Right atrium auricular region (tissue), 2 donors: ENCODE data around the gene RHO. TPM values are rescaled to one million over a fixed set of nuclear protein-coding genes. Genes with fewer than 3 reads are reported as not detected.
"Not testable (repeated sequence)": the region's sequence is repeated elsewhere in the genome, so short reads cannot be mapped to it uniquely, and the experiment has no call there.

Source experiments
- DNase-seq: peaks from one replicate; pipeline ENCODE4 v3.0.0-alpha.2; 2019; ENCODE audit warnings: low spot score
- H3K27ac ChIP-seq, 2 donors: fragments of 200-600 bp; sonication (generic); 1 replicate in 1 of 2; 2 replicates in 1 of 2; pipeline ENCODE4 v1.5.1; 2016 to 2019
- H3K27me3 ChIP-seq, 2 donors: fragments of 200-600 bp; sonication (generic); one replicate each; pipeline versions ENCODE4 v1.5.1 to v1.6.0; 2017 to 2019
- H3K36me3 ChIP-seq: fragments of 200-600 bp; sonication (generic); one replicate; pipeline ENCODE4 v1.5.1; 2016
- H3K4me1 ChIP-seq, 2 donors: fragments of 200-600 bp; sonication (generic); one replicate each; pipeline versions ENCODE4 v1.5.1 to v1.6.0; 2017 to 2019
- H3K4me3 ChIP-seq, 2 donors: fragments of 200-600 bp; sonication (generic); 1 replicate in 1 of 2; 2 replicates in 1 of 2; pipeline ENCODE4 v1.5.1; 2017 to 2019; ENCODE audit warnings: mild to moderate bottlenecking in 1 of 2, moderate library complexity in 1 of 2
- H3K9me3 ChIP-seq, 2 donors: fragments of 200-600 bp; sonication (generic); one replicate each; pipeline ENCODE4 v1.5.1; 2019
- total RNA-seq, 2 donors: library from RNA; depleted of rRNA; stranded (reverse); fragments of >200 nt; gene quantifications; one replicate each; pipeline ENCODE4 v1.1.0, GENCODE V29; 2016
- TF ChIP-seq, protein P1 (sequence below), 2 donors: fragments of 200-600 bp; sonication (generic); IDR thresholded peaks; one replicate each; pipeline ENCODE4 v1.5.1; 2019; ENCODE audit warnings: antibody characterized with exemption in 2 of 2

Gene RHO
- total RNA-seq, 2 donors from 2014 or later: not detected

GRCh38 chr3:129543156-129543790 is 14.8 kb downstream of the RHO start, which contains the start of gene H1-8:
TSS of gene H1-8 (plus strand) at chr3:129543175. CDS start at chr3:129543219, 44 bp downstream.
- H3K4me3 ChIP-seq: no peak within 1 kb of the TSS
- H3K4me1 ChIP-seq: no peaks in the 10 kb centered on the region
- no peak within 1 kb of the TSS for H3K27ac ChIP-seq
- H3K27me3 ChIP-seq: no peaks in the 10 kb centered on the region
- H3K36me3 ChIP-seq: no peaks in the 10 kb centered on the region
- TF ChIP-seq, protein P1, sequence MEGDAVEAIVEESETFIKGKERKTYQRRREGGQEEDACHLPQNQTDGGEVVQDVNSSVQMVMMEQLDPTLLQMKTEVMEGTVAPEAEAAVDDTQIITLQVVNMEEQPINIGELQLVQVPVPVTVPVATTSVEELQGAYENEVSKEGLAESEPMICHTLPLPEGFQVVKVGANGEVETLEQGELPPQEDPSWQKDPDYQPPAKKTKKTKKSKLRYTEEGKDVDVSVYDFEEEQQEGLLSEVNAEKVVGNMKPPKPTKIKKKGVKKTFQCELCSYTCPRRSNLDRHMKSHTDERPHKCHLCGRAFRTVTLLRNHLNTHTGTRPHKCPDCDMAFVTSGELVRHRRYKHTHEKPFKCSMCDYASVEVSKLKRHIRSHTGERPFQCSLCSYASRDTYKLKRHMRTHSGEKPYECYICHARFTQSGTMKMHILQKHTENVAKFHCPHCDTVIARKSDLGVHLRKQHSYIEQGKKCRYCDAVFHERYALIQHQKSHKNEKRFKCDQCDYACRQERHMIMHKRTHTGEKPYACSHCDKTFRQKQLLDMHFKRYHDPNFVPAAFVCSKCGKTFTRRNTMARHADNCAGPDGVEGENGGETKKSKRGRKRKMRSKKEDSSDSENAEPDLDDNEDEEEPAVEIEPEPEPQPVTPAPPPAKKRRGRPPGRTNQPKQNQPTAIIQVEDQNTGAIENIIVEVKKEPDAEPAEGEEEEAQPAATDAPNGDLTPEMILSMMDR (IDR thresholded peaks at IDR 0.05): no peak
- H3K9me3 ChIP-seq: no peaks in the 10 kb centered on the region
- DNase-seq: no peak

DNA sequence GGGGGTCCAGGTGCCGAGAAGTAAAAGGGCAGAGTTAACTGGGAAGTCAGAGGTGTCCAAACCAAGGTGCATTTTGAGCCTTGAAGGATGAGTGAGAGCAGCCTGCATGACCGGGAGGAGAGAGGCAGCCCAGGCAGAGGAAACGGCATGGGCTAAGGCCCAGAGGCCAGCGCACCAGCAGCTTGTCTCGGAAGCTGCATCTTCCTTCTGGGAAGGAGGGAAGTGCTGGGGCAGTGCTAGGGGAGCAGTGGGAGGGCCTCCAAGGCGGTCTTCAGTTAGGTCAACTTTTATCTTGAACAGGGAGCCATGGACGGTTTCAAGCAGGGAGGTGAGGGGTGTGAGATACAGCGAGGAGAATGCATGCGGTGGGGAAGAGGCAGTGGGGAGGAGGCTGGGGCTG is 15.6 kb downstream of the RHO start:
- Histone ChIP-seq H3K4me3 (no peak overlapping the region), H3K36me3 (no peaks in the 10 kb centered on the region), H3K27ac (no peak overlapping the region), H3K9me3 (no peaks in the 10 kb centered on the region), H3K4me1 (no peaks in the 10 kb centered on the region), H3K27me3 (no peaks in the 10 kb centered on the region)
- TF ChIP-seq, protein P1 (IDR thresholded peaks at IDR 0.05): no peak
- no peak for DNase-seq

GRCh38 chr3:129545951-129546350 is 17.5 kb downstream of the RHO start:
- not testable (repeated sequence) for H3K36me3 ChIP-seq

DNA sequence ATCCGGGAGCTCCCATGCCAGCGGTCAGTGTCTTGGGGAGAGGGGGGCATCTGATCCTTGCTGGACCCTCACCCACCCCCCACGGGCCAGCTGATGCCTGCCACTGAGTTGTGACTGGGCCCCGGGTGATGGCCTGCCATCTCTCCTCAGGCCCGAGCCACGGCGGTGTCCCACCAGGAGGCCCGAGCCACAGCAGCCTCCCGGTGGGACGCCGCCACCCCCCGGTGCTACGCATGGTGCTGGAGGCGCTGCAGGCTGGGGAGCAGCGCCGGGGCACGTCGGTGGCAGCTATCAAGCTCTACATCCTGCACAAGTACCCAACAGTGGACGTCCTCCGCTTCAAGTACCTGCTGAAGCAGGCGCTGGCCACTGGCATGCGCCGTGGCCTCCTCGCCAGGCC is 18.8 kb downstream of the RHO start:
- Histone ChIP-seq H3K4me1 (no peaks in the 10 kb centered on the region), H3K9me3 (no peaks in the 10 kb centered on the region), H3K27ac (no peak overlapping the region), H3K4me3 (no peak overlapping the region), H3K36me3 (no peaks in the 10 kb centered on the region), H3K27me3 (no peaks in the 10 kb centered on the region)
- TF ChIP-seq, protein P1 (IDR thresholded peaks at IDR 0.05): no peak
- DNase-seq: no peak

More at GRCh38 chr3:129545951-129546350, 17.5 kb downstream of the RHO start:
- not testable (repeated sequence) for H3K27ac ChIP-seq, H3K27me3 ChIP-seq, DNase-seq, H3K4me3 ChIP-seq, H3K9me3 ChIP-seq, H3K4me1 ChIP-seq

- TF ChIP-seq, protein P1 (IDR thresholded peaks at IDR 0.05): no peak
- H3K36me3 ChIP-seq: no peaks in the 10 kb centered on the region
- peaks cover 0 to 10% of the 10 kb centered on the region in 2 donors for H3K4me1 ChIP-seq
- H3K27ac ChIP-seq: no peak overlapping the region
- no peaks in the 10 kb centered on the region for H3K9me3 ChIP-seq
- H3K4me3 ChIP-seq: no peak overlapping the region
- DNase-seq: no peak
- H3K27me3 ChIP-seq: no peaks in the 10 kb centered on the region
These were observed 19.9 kb downstream of the RHO start for GRCh38 chr3:129548104-129548965.

DNA sequence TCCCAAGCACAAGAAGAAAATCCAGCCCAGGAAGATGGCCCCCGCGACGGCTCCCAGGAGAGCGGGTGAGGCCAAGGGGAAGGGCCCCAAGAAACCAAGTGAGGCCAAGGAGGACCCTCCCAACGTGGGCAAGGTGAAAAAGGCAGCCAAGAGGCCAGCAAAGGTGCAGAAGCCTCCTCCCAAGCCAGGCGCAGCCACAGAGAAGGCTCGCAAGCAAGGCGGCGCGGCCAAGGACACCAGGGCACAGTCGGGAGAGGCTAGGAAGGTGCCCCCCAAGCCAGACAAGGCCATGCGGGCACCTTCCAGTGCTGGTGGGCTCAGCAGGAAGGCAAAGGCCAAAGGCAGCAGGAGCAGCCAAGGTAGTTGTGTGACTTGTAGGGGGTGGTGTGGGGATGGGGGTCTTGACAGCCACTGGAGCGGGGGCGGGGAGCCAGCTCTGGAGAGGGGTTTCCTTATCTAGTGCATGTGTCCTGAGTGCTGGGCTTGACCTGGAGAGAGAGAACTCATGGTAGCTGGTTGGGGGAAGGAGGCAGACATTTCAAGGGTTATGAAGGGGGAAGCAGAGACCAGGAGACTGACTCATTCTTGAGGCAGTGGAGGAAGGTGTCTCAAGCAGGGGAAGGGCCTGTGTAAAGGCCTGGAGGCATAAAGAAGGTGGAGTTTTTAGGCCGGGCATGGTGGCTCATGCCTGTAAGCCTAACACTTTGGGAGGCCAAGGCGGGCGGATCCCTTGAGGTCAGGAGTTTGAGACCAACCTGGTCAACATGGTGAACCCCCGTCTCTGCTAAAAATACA is 20.8 kb downstream of the RHO start:
- H3K27me3 ChIP-seq: no peaks in the 10 kb centered on the region
- TF ChIP-seq, protein P1 (IDR thresholded peaks at IDR 0.05): no peak
- no peaks in the 10 kb centered on the region for H3K9me3 ChIP-seq
- H3K27ac ChIP-seq: no peak overlapping the region
- H3K4me3 ChIP-seq: no peak overlapping the region
- H3K36me3 ChIP-seq: no peaks in the 10 kb centered on the region
- DNase-seq: no peak
- H3K4me1 ChIP-seq: peaks cover 0 to 19% of the 10 kb centered on the region in 2 donors
